Liver (tissue), 9 donors: Measurements from ENCODE around the gene DNM3. TPM values are rescaled to one million over a fixed set of nuclear protein-coding genes. Genes with fewer than 3 reads are reported as not detected.

Experiments used
- DNase-seq: peaks from one replicate; pipeline ENCODE4 v3.0.0-alpha.2; 2017; ENCODE audit warnings: low spot score
- H3K27ac ChIP-seq, 2 donors: one replicate each; pipeline ENCODE4 v1.7.0; 2013; ENCODE audit warnings: inconsistent platforms in 2 of 2, low read length in 2 of 2, control low read depth in 1 of 2, low read depth in 1 of 2, mild to moderate bottlenecking in 1 of 2
- H3K27me3 ChIP-seq, 4 donors: one replicate each; pipeline versions ENCODE4 v1.6.1 to v1.7.0; 2013; ENCODE audit warnings: low read length in 3 of 4, inconsistent platforms in 1 of 4, mild to moderate bottlenecking in 1 of 4, moderate library complexity in 1 of 4; ENCODE audit not compliant: control insufficient read depth in 4 of 4, insufficient read depth in 4 of 4
- H3K36me3 ChIP-seq, 4 donors: one replicate each; pipeline versions ENCODE4 v1.6.1 to v1.7.0; 2013; ENCODE audit warnings: low read length in 3 of 4, mild to moderate bottlenecking in 3 of 4, low read depth in 1 of 4, moderate library complexity in 1 of 4; ENCODE audit not compliant: control insufficient read depth in 4 of 4, insufficient read depth in 3 of 4
- H3K4me1 ChIP-seq, 4 donors: one replicate each; pipeline versions ENCODE4 v1.6.1 to v1.7.0; 2013; ENCODE audit warnings: low read length in 3 of 4, mild to moderate bottlenecking in 3 of 4, moderate library complexity in 1 of 4; ENCODE audit not compliant: control insufficient read depth in 4 of 4, insufficient read depth in 4 of 4
- H3K4me3 ChIP-seq, 3 donors: one replicate each; pipeline versions ENCODE4 v1.6.1 to v1.7.0; 2013; ENCODE audit warnings: low read length in 3 of 3, control low read depth in 1 of 3, low read depth in 1 of 3, mild to moderate bottlenecking in 1 of 3
- H3K9ac ChIP-seq, 2 donors: one replicate each; pipeline ENCODE4 v1.7.0; 2013; ENCODE audit warnings: low read length in 2 of 2, mild to moderate bottlenecking in 2 of 2, moderate library complexity in 2 of 2, control low read depth in 1 of 2, low read depth in 1 of 2
- H3K9me3 ChIP-seq, 4 donors: one replicate each; pipeline versions ENCODE4 v1.6.1 to v1.7.0; 2013; ENCODE audit warnings: low read length in 3 of 4; ENCODE audit not compliant: control insufficient read depth in 4 of 4
- ATF3 ChIP-seq: IDR thresholded peaks from 2 replicates; pipeline ENCODE4 v1.6.1; 2016; ENCODE audit warnings: antibody characterized with exemption
- CTCF ChIP-seq: fragments of 150-350 bp; IDR thresholded peaks from 2 replicates; pipeline ENCODE4 v1.5.1; 2017; ENCODE audit warnings: improper control_type of control experiment, low read depth, low read length; ENCODE audit not compliant: missing input control
- EGR1 ChIP-seq, 2 donors: IDR thresholded peaks; 2 replicates each; pipeline ENCODE4 v1.6.1; 2016 to 2018; ENCODE audit warnings: antibody characterized with exemption in 2 of 2, low read depth in 2 of 2
- FOXA1 ChIP-seq: IDR thresholded peaks from 2 replicates; pipeline ENCODE4 v1.6.1; 2016; ENCODE audit warnings: antibody characterized with exemption
- FOXA2 ChIP-seq: IDR thresholded peaks from 2 replicates; pipeline ENCODE4 v1.6.1; 2016; ENCODE audit warnings: antibody characterized with exemption
- GABPA ChIP-seq, 2 donors: IDR thresholded peaks in 1 of 2; conservative IDR thresholded peaks in 1 of 2; 2 replicates each; pipeline ENCODE4 v1.6.1; 2016; ENCODE audit warnings: antibody characterized with exemption in 2 of 2, mild to moderate bottlenecking in 1 of 2, moderate library complexity in 1 of 2
- HNF4A ChIP-seq, 2 donors: conservative IDR thresholded peaks; 2 replicates each; pipeline ENCODE4 v1.6.1; 2016; ENCODE audit warnings: antibody characterized with exemption in 2 of 2, mild to moderate bottlenecking in 2 of 2
- HNF4G ChIP-seq: IDR thresholded peaks from 2 replicates; pipeline ENCODE4 v1.6.1; 2016; ENCODE audit warnings: antibody characterized with exemption
- JUND ChIP-seq, 2 donors: IDR thresholded peaks; 2 replicates each; pipeline ENCODE4 v1.6.1; 2016; ENCODE audit warnings: antibody characterized with exemption in 2 of 2
- MAX ChIP-seq: IDR thresholded peaks from 2 replicates; pipeline ENCODE4 v1.6.1; 2016; ENCODE audit warnings: antibody characterized with exemption
- NR2F2 ChIP-seq: IDR thresholded peaks from 2 replicates; pipeline ENCODE4 v1.6.1; 2016; ENCODE audit warnings: antibody characterized with exemption
- RAD21 ChIP-seq, 2 donors: IDR thresholded peaks; 2 replicates each; pipeline ENCODE4 v1.6.1; 2016; ENCODE audit warnings: antibody characterized with exemption in 2 of 2, mild to moderate bottlenecking in 2 of 2
- REST ChIP-seq: IDR thresholded peaks from 2 replicates; pipeline ENCODE4 v1.6.1; 2016; ENCODE audit warnings: antibody characterized with exemption, mild to moderate bottlenecking
- RXRA ChIP-seq, 2 donors: IDR thresholded peaks; 2 replicates each; pipeline ENCODE4 v1.6.1; 2017 to 2018; ENCODE audit warnings: antibody characterized with exemption in 2 of 2, mild to moderate bottlenecking in 1 of 2
- SP1 ChIP-seq: IDR thresholded peaks from 2 replicates; pipeline ENCODE4 v1.6.1; 2018; ENCODE audit warnings: antibody characterized with exemption, mild to moderate bottlenecking
- TAF1 ChIP-seq: conservative IDR thresholded peaks from 2 replicates; pipeline ENCODE4 v1.6.1; 2016; ENCODE audit warnings: antibody characterized with exemption, mild to moderate bottlenecking
- YY1 ChIP-seq: IDR thresholded peaks from 2 replicates; pipeline ENCODE4 v1.6.1; 2016; ENCODE audit warnings: antibody characterized with exemption, mild to moderate bottlenecking
- ZBTB33 ChIP-seq: IDR thresholded peaks from 2 replicates; pipeline ENCODE4 v1.6.1; 2016; ENCODE audit warnings: antibody characterized with exemption
- WGBS: extraction: QIAGEN DNeasy Blood & Tissue Kit; methylation state at CpG from one replicate; pipeline ENCODE4 v1.1.7; 2013; 5-methylcytosine and 5-hydroxymethylcytosine counted together
- polyA plus RNA-seq, 2 donors: library from polyadenylated mRNA; stranded (reverse) in 1 of 2; unstranded in 1 of 2; fragments of 200-250 nt in 1 of 2; fragments of >200 nt in 1 of 2; fragmentation: Nextera tagmentation in 1 of 2; extraction: Ambion mirVana in 1 of 2; gene quantifications; one replicate each; pipeline versions ENCODE4 v1.2.1 to v1.2.3, GENCODE V29; 2013 to 2015
- total RNA-seq, 2 donors: library from RNA; depleted of rRNA; stranded (reverse); fragments of >200 nt; gene quantifications; one replicate each; pipeline ENCODE4 v1.2.3, GENCODE V29; 2014
- donor health status: healthy.
- donor health status: healthy.
- donor health status: healthy.
- donor health status: healthy.
- donor health status: healthy.

DNM3 gene
- total and polyA plus RNA-seq, 4 donors = 0.08 to 3.2 (median 1.0) TPM

- TF ChIP-seq MAX = no peak
- TF ChIP-seq YY1 = no peak
- TF ChIP-seq FOXA1 = no peak
- TF ChIP-seq EGR1 (IDR thresholded peaks at IDR 0.05; ENCODE audit: low read depth in 2 of 2) = no peak
- TF ChIP-seq NR2F2 = no peak
- no peak for TF ChIP-seq HNF4A (conservative IDR thresholded peaks at IDR 0.05)
- WGBS = 85% methylated on average over 1 of the region's 1 CpG
- no peaks in the 10 kb centered on the region for H3K27me3 ChIP-seq
Observed at GRCh38 chr1:172402878-172403569, 561.7 kb downstream of the DNM3 start.

GRCh38 chr1:172404121-172404520, 562.8 kb downstream of the DNM3 start:
- H3K9me3 ChIP-seq = no peaks in the 10 kb centered on the region
- H3K9ac ChIP-seq = no peak overlapping the region
- no peak for TF ChIP-seq NR2F2
- TF ChIP-seq YY1 = no peak
- no peak for TF ChIP-seq FOXA1
- TF ChIP-seq RAD21 (IDR thresholded peaks at IDR 0.05) = no peak
- H3K36me3 ChIP-seq = no peaks in the 10 kb centered on the region
- H3K27ac ChIP-seq = no peak overlapping the region
- no peak overlapping the region for H3K4me3 ChIP-seq
- no peaks in the 10 kb centered on the region for H3K4me1 ChIP-seq
- no peaks in the 10 kb centered on the region for H3K27me3 ChIP-seq
- DNase-seq = no peak

More at GRCh38 chr1:172402878-172403569, 561.7 kb downstream of the DNM3 start:
- no peak overlapping the region for H3K9ac ChIP-seq
- no peaks in the 10 kb centered on the region for H3K4me1 ChIP-seq
- no peak overlapping the region for H3K4me3 ChIP-seq
- no peaks in the 10 kb centered on the region for H3K36me3 ChIP-seq
- H3K9me3 ChIP-seq = no peaks in the 10 kb centered on the region
- H3K27ac ChIP-seq = no peak overlapping the region
- DNase-seq = no peak

GRCh38 chr1:172405912-172406311, 564.6 kb downstream of the DNM3 start:
- no peaks in the 10 kb centered on the region for H3K36me3 ChIP-seq
- DNase-seq = no peak

More at GRCh38 chr1:172405912-172406311, 564.6 kb downstream of the DNM3 start:
- Histone ChIP-seq H3K9ac (no peak overlapping the region), H3K27ac (no peak overlapping the region), H3K4me3 (no peak overlapping the region), H3K4me1 (no peaks in the 10 kb centered on the region), H3K27me3 (no peaks in the 10 kb centered on the region), H3K9me3 (no peaks in the 10 kb centered on the region)
- no peak for TF ChIP-seq RXRA (IDR thresholded peaks at IDR 0.05)
- TF ChIP-seq JUND (IDR thresholded peaks at IDR 0.05) = no peak
- no peak for TF ChIP-seq TAF1
- no peak for TF ChIP-seq HNF4A (conservative IDR thresholded peaks at IDR 0.05)
- no peak for TF ChIP-seq YY1
- TF ChIP-seq FOXA2 = no peak
- no peak for TF ChIP-seq NR2F2
- TF ChIP-seq REST = no peak
- TF ChIP-seq CTCF = no peak
- no peak for TF ChIP-seq FOXA1
- TF ChIP-seq SP1 = no peak
- TF ChIP-seq HNF4G = no peak
- TF ChIP-seq ZBTB33 = no peak
- TF ChIP-seq ATF3 = no peak
- no peak for TF ChIP-seq RAD21 (IDR thresholded peaks at IDR 0.05)
- no peak for TF ChIP-seq MAX
- TF ChIP-seq GABPA (IDR thresholded peaks at IDR 0.05 in 1 of 2, conservative IDR thresholded peaks at IDR 0.05 in 1 of 2) = no peak
- no peak for TF ChIP-seq EGR1 (IDR thresholded peaks at IDR 0.05; ENCODE audit: low read depth in 2 of 2)
